ENCODE data around the gene CUBN.

- no peak for TF ChIP-seq CTCF (IDR thresholded peaks at IDR 0.05)
- TF ChIP-seq POLR2A (IDR thresholded peaks at IDR 0.05), result no peak
Observed at GRCh38 chr10:16883084-16883483, 246.5 kb downstream of the CUBN start.
